Memory B cell (primary cell): Measurements from ENCODE around the gene MAPKAP1.

Source experiments
- ATAC-seq: fragments of 150-1000 bp; cut with Tn5 transposase; 2 replicates; pipeline ENCODE4 v1.10.0; 2021; ENCODE audit warnings: low read depth, mild to moderate bottlenecking, moderate library complexity
- DNase-seq, 2 donors: peaks; one replicate each; pipeline ENCODE4 v3.0.0; 2022; ENCODE audit warnings: low spot score in 2 of 2
- H3K27ac Mint-ChIP-seq: one replicate; pipeline ENCODE4 v1.8.0; 2022; ENCODE audit warnings: mild to moderate bottlenecking, moderate library complexity, mixed read lengths
- H3K27me3 Mint-ChIP-seq: one replicate; pipeline ENCODE4 v1.8.0; 2022; ENCODE audit warnings: mixed read lengths
- H3K36me3 Mint-ChIP-seq: one replicate; pipeline ENCODE4 v1.8.0; 2022; ENCODE audit warnings: mild to moderate bottlenecking, mixed read lengths
- H3K4me1 Mint-ChIP-seq: one replicate; pipeline ENCODE4 v1.8.0; 2022; ENCODE audit warnings: mixed read lengths
- H3K4me3 Mint-ChIP-seq: one replicate; pipeline ENCODE4 v1.8.0; 2022; ENCODE audit warnings: mild to moderate bottlenecking, moderate library complexity, mixed read lengths
- H3K9me3 Mint-ChIP-seq: one replicate; pipeline ENCODE4 v1.8.0; 2022; ENCODE audit warnings: mixed read lengths

Gene MAPKAP1

GRCh38 chr9:125634040-125634717 is 72.8 kb downstream of the MAPKAP1 start:
- peak overlapping the region; percentile 49 for H3K4me3 Mint-ChIP-seq
- peak overlapping the region; percentile 40 for H3K27ac Mint-ChIP-seq
- no peak for DNase-seq
- H3K4me1 Mint-ChIP-seq: peaks cover 64% of the 10 kb centered on the region
- no peaks in the 10 kb centered on the region for H3K27me3 Mint-ChIP-seq
- ATAC-seq: peak; percentile 15
- H3K9me3 Mint-ChIP-seq: no peaks in the 10 kb centered on the region
- H3K36me3 Mint-ChIP-seq: no peaks in the 10 kb centered on the region

DNA sequence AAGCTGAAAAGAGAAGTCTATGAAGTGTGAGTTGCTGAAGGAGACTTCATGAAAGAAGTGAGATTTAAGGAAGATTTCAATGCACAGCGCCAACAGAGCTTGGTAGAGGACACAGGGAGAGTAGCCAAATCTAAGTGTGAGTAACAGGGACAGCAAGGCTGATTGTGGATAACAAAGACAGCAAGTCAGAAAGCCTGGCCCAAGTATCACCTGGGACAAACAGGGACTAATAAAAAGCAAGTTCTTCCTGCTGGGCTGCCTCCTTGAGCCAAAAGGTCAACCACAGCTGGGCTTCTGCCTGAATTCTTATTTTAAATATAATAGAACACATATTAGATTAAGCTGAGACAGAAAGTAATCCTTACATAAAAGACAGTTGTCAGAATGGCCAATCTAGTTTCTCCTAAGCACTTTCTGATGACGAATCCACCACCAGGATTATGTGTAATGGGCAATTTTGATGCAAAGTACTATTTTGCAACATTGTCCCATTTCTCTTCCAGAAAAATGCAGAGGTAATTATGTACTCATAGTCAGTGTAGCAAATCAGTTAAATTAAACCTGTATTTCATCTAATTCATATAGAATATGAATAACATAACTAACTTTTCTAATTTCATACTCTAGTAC is 73.8 kb downstream of the MAPKAP1 start:
- no peak for ATAC-seq
- Mint-ChIP-seq H3K4me3 (peak overlapping the region; percentile 46), H3K9me3 (no peaks in the 10 kb centered on the region), H3K36me3 (no peaks in the 10 kb centered on the region), H3K4me1 (peaks cover 66% of the 10 kb centered on the region), H3K27ac (peak overlapping the region; percentile 87), H3K27me3 (no peaks in the 10 kb centered on the region)
- no peak for DNase-seq

GRCh38 chr9:125632321-125633115 is 74.5 kb downstream of the MAPKAP1 start:
- ATAC-seq (peak; percentile 74), DNase-seq (peak; percentile 39 to 42)
- H3K36me3 Mint-ChIP-seq: no peaks in the 10 kb centered on the region
- no peaks in the 10 kb centered on the region for H3K9me3 Mint-ChIP-seq
- peak overlapping the region; percentile 87 for H3K27ac Mint-ChIP-seq
- H3K27me3 Mint-ChIP-seq: no peaks in the 10 kb centered on the region
- peaks cover 62% of the 10 kb centered on the region for H3K4me1 Mint-ChIP-seq
- peak overlapping the region; percentile 46 for H3K4me3 Mint-ChIP-seq

- Mint-ChIP-seq H3K4me1 (peaks cover 56% of the 10 kb centered on the region), H3K4me3 (peak overlapping the region; percentile 15), H3K27me3 (no peaks in the 10 kb centered on the region), H3K27ac (peak overlapping the region; percentile 33), H3K9me3 (no peaks in the 10 kb centered on the region), H3K36me3 (peaks cover 2% of the 10 kb centered on the region)
- no peak for ATAC-seq
- DNase-seq: peak in 1 of 2 donors; percentile 20
These were observed 75.5 kb downstream of the MAPKAP1 start for GRCh38 chr9:125631391-125632085.

- Mint-ChIP-seq H3K4me3 (no peak overlapping the region), H3K9me3 (no peaks in the 10 kb centered on the region), H3K36me3 (peaks cover 2% of the 10 kb centered on the region), H3K27ac (no peak overlapping the region), H3K27me3 (no peaks in the 10 kb centered on the region), H3K4me1 (peaks cover 48% of the 10 kb centered on the region)
- no peak for DNase-seq
- ATAC-seq: no peak
These were observed 76.6 kb downstream of the MAPKAP1 start for GRCh38 chr9:125630436-125630835.

DNA sequence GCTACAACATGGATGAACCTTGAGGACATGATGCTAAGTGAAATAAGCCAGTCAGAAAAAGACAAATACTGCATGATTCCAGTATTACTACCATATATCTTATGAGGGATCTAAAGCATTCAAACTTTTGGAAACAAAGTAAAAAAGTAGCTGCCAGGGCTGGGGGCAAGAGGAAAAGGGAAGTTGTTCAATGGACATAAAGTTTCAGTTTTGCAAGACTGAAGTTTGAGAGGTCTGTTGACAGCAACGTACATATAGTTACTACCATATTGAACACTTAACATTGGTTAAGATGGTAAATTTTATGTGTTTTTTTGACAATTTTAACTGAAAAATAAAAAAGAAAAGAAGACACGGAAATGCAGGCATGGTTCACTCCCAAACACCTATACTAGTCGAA is 77.6 kb downstream of the MAPKAP1 start:
- DNase-seq: no peak
- no peaks in the 10 kb centered on the region for H3K27me3 Mint-ChIP-seq
- H3K27ac Mint-ChIP-seq: no peak overlapping the region
- H3K4me3 Mint-ChIP-seq: no peak overlapping the region
- H3K4me1 Mint-ChIP-seq: peaks cover 38% of the 10 kb centered on the region
- peaks cover 2% of the 10 kb centered on the region for H3K36me3 Mint-ChIP-seq
- H3K9me3 Mint-ChIP-seq: no peaks in the 10 kb centered on the region
- ATAC-seq: no peak

DNA sequence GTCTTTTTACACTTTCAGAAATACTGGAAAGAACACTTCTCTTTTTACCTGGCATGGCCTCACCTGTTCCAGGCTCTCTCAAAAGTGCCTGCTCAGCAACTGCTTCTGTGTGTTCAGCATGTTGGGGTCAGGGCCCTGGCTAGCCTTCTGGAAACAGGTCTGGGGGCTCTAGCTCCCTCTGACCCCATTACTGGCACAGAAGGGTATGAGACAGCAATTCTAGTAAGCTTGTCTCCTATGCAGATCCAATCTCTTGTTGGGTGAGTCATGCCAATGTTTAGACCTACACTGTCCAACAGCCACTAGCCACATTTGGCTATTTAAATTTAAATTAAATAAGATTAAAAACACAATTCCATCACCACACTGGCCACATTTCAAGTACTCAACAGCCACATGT is 80.8 kb downstream of the MAPKAP1 start:
- ATAC-seq (no peak), DNase-seq (no peak)
- H3K27me3 Mint-ChIP-seq: no peaks in the 10 kb centered on the region
- H3K4me3 Mint-ChIP-seq: no peak overlapping the region
- H3K27ac Mint-ChIP-seq: no peak overlapping the region
- no peaks in the 10 kb centered on the region for H3K9me3 Mint-ChIP-seq
- H3K36me3 Mint-ChIP-seq: peaks cover 4% of the 10 kb centered on the region
- H3K4me1 Mint-ChIP-seq: peaks cover 21% of the 10 kb centered on the region

DNA sequence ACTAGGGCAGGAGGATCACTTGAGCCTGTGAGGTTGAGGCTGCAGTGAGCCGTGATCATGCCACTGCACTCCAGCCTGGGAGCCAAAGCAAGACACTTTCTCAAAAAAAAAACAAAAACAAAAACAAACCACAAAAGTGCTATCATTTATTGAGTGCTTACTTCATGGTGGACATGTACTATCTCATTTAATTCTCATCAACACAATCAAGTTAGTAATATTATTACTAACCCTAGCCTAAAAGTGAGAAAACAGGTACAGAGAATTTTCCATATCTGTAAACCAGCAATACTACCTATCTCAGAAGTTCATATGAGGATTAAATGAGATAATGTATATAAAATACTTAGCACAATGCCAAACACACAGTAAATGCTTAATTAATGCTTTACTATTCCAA is 85.8 kb downstream of the MAPKAP1 start:
- ATAC-seq (no peak), DNase-seq (no peak)
- no peaks in the 10 kb centered on the region for H3K9me3 Mint-ChIP-seq
- no peak overlapping the region for H3K4me3 Mint-ChIP-seq
- peaks cover 11% of the 10 kb centered on the region for H3K4me1 Mint-ChIP-seq
- H3K36me3 Mint-ChIP-seq: peaks cover 4% of the 10 kb centered on the region
- H3K27me3 Mint-ChIP-seq: no peaks in the 10 kb centered on the region
- H3K27ac Mint-ChIP-seq: no peak overlapping the region

- ATAC-seq: no peak
- no peaks in the 10 kb centered on the region for H3K9me3 Mint-ChIP-seq
- no peak overlapping the region for H3K27ac Mint-ChIP-seq
- DNase-seq: no peak
- H3K4me3 Mint-ChIP-seq: no peak overlapping the region
- peaks cover 11% of the 10 kb centered on the region for H3K4me1 Mint-ChIP-seq
- H3K36me3 Mint-ChIP-seq: peaks cover 4% of the 10 kb centered on the region
- no peaks in the 10 kb centered on the region for H3K27me3 Mint-ChIP-seq
These were observed 86.8 kb downstream of the MAPKAP1 start for GRCh38 chr9:125620216-125620615.

DNA sequence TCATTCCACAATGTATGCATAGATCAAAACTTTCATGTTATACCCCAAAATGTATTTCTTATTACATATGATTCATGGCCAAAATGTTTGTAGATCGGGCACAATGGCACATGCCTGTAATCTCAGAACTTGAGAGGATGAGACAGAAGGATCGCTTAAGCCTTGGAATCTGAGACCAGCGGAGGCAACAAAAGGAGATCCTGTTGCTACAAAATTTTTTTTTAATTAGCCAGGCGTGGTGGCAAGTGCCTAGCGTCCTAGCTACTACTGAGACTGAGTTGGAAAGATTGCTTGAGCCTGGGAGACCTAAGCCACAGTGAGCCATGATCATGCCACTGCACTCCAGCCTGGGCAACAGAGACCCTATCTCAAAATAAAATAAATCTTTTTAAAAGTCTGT is 89.9 kb downstream of the MAPKAP1 start:
- Mint-ChIP-seq H3K4me1 (peaks cover 24% of the 10 kb centered on the region), H3K9me3 (no peaks in the 10 kb centered on the region), H3K36me3 (peaks cover 10% of the 10 kb centered on the region), H3K27me3 (no peaks in the 10 kb centered on the region), H3K27ac (no peak overlapping the region), H3K4me3 (no peak overlapping the region)
- no peak for ATAC-seq
- DNase-seq: no peak

- ATAC-seq (no peak), DNase-seq (no peak)
- H3K27ac Mint-ChIP-seq: no peak overlapping the region
- no peaks in the 10 kb centered on the region for H3K9me3 Mint-ChIP-seq
- peaks cover 11% of the 10 kb centered on the region for H3K36me3 Mint-ChIP-seq
- peaks cover 29% of the 10 kb centered on the region for H3K4me1 Mint-ChIP-seq
- no peak overlapping the region for H3K4me3 Mint-ChIP-seq
- no peaks in the 10 kb centered on the region for H3K27me3 Mint-ChIP-seq
These were observed 93.9 kb downstream of the MAPKAP1 start for GRCh38 chr9:125613141-125613540.

- ATAC-seq: no peak
- Mint-ChIP-seq H3K4me1 (peaks cover 29% of the 10 kb centered on the region), H3K4me3 (no peak overlapping the region), H3K9me3 (no peaks in the 10 kb centered on the region), H3K27ac (peak overlapping the region; percentile 17), H3K36me3 (peaks cover 11% of the 10 kb centered on the region), H3K27me3 (no peaks in the 10 kb centered on the region)
- no peak for DNase-seq
These were observed 94.4 kb downstream of the MAPKAP1 start for GRCh38 chr9:125612616-125613015.

DNA sequence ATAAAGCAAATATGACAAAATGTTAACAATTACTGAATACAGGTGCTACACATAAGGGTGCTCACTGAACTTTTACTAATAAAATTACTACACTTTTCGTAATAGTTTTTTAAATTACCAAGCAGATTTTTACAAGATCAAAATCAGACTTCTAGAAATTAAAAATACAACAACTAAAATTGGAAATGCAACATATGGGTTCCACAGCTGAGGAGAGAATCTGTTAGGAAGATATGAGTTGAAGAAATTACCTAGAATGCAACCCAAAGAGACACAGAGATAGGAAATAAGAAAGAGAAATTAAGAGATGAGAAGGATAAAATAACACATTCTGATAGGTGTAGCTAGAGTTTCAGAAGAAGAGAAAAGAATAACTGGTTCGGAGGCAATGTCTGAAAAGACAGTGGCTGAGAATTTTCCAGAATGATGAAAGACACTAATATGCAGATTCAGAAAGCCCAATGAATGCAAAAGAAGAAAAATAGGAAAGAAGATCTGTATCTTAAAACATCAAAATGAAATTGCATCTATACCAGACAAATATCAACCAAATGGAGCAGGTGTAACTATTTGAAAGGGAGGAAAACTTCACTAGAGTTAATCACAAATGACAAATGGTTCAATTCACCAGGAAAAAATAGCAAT is 95.8 kb downstream of the MAPKAP1 start:
- Mint-ChIP-seq H3K4me1 (peaks cover 30% of the 10 kb centered on the region), H3K27me3 (no peaks in the 10 kb centered on the region), H3K36me3 (peaks cover 11% of the 10 kb centered on the region), H3K9me3 (no peaks in the 10 kb centered on the region), H3K27ac (no peak overlapping the region), H3K4me3 (no peak overlapping the region)
- DNase-seq (no peak), ATAC-seq (no peak)
